Activated T-cell treated with anti-CD3 and anti-CD28 coated beads, Interleukin-2, amount 50 U/mL, for 48 hours (primary cell): ENCODE measurements around the gene TBX1.

ENCODE experiments used
- DNase-seq, 2 experiments: peaks; one replicate each; pipeline ENCODE4 v3.0.0-alpha.2; 2020

TBX1 gene

GRCh38 chr22:19739448-19739895 is 21.1 kb upstream of the TBX1 start:
- DNase-seq: no peak

- DNase-seq: no peak
These were observed 20.6 kb upstream of the TBX1 start for GRCh38 chr22:19739911-19740449.

- no peak for DNase-seq
These were observed 20.0 kb upstream of the TBX1 start for GRCh38 chr22:19740586-19740985.

GRCh38 chr22:19741053-19741452 is 19.5 kb upstream of the TBX1 start:
- DNase-seq: no peak

- no peak for DNase-seq
These were observed 18.2 kb upstream of the TBX1 start for GRCh38 chr22:19742160-19743066.

- no peak for DNase-seq
These were observed 17.5 kb upstream of the TBX1 start for GRCh38 chr22:19743081-19743480.

- DNase-seq: no peak
These were observed 16.9 kb upstream of the TBX1 start for GRCh38 chr22:19743651-19744050.

- no peak for DNase-seq
These were observed 16.1 kb upstream of the TBX1 start for GRCh38 chr22:19744350-19745006.

GRCh38 chr22:19745155-19746101 is 15.2 kb upstream of the TBX1 start:
- DNase-seq: no peak

- DNase-seq: no peak
These were observed 13.9 kb upstream of the TBX1 start for GRCh38 chr22:19746726-19747125.

- DNase-seq: no peak
These were observed 13.0 kb upstream of the TBX1 start for GRCh38 chr22:19747551-19747950.

- DNase-seq: no peak
These were observed 12.4 kb upstream of the TBX1 start for GRCh38 chr22:19748139-19748538.

GRCh38 chr22:19748991-19749664 is 11.4 kb upstream of the TBX1 start:
- no peak for DNase-seq

GRCh38 chr22:19749876-19750275 is 10.7 kb upstream of the TBX1 start:
- DNase-seq: no peak

GRCh38 chr22:19750507-19751490 is 9.8 kb upstream of the TBX1 start:
- DNase-seq: no peak

GRCh38 chr22:19751497-19752245 is 8.9 kb upstream of the TBX1 start:
- no peak for DNase-seq

GRCh38 chr22:19753090-19753842 is 7.3 kb upstream of the TBX1 start:
- DNase-seq: no peak

GRCh38 chr22:19753996-19754700 is 6.4 kb upstream of the TBX1 start:
- no peak for DNase-seq

GRCh38 chr22:19754701-19755144 is 5.9 kb upstream of the TBX1 start:
- no peak for DNase-seq
